ENCODE measurements around the gene PTP4A2. TPM values are rescaled to one million over a fixed set of nuclear protein-coding genes. Genes with fewer than 3 reads are reported as not detected.

Gene PTP4A2
- total RNA-seq, 6 donors from 2014 or later, result 71.6 to 279 (median 148) TPM

- DNase-seq (no peak), ATAC-seq (ENCODE audit: low FRiP score in 2 of 2) (no peak)
- no peak overlapping the region for H3K4me3 ChIP-seq
- no peak overlapping the region for H3K27ac ChIP-seq
- H3K4me1 ChIP-seq, result no peaks in the 10 kb centered on the region
- H3K27me3 ChIP-seq, result no peaks in the 10 kb centered on the region
- TF ChIP-seq EP300 (IDR thresholded peaks at IDR 0.05) (no peak), CTCF (IDR thresholded peaks at IDR 0.05) (no peak), POLR2A (IDR thresholded peaks at IDR 0.05) (no peak), POLR2AphosphoS5 (IDR thresholded peaks at IDR 0.05) (no peak)
- H3K36me3 ChIP-seq, result no peaks in the 10 kb centered on the region
- no peaks in the 10 kb centered on the region for H3K9me3 ChIP-seq
- WGBS, 2 donors, result 87 to 89% methylated on average over 7 of the region's 7 CpGs
Observed at GRCh38 chr1:31870086-31870736, 68.0 kb downstream of the PTP4A2 start.

GRCh38 chr1:31869449-31869848, 68.7 kb downstream of the PTP4A2 start:
- Histone ChIP-seq H3K9me3 (no peaks in the 10 kb centered on the region), H3K27me3 (no peaks in the 10 kb centered on the region), H3K4me1 (no peaks in the 10 kb centered on the region), H3K36me3 (no peaks in the 10 kb centered on the region), H3K27ac (no peak overlapping the region), H3K4me3 (no peak overlapping the region)
- ATAC-seq (ENCODE audit: low FRiP score in 2 of 2) (no peak), DNase-seq (no peak)
- TF ChIP-seq POLR2A (IDR thresholded peaks at IDR 0.05), result no peak
- TF ChIP-seq CTCF (IDR thresholded peaks at IDR 0.05), result no peak
- TF ChIP-seq POLR2AphosphoS5 (IDR thresholded peaks at IDR 0.05), result no peak
- TF ChIP-seq EP300 (IDR thresholded peaks at IDR 0.05), result no peak
- WGBS, 2 donors, result 72 to 78% methylated on average over 3 of the region's 3 CpGs

GRCh38 chr1:31868862-31869261, 69.3 kb downstream of the PTP4A2 start:
- H3K4me3 ChIP-seq, result no peak overlapping the region
- H3K36me3 ChIP-seq, result no peaks in the 10 kb centered on the region
- no peaks in the 10 kb centered on the region for H3K9me3 ChIP-seq
- no peak for DNase-seq
- no peaks in the 10 kb centered on the region for H3K27me3 ChIP-seq
- no peak for TF ChIP-seq CTCF (IDR thresholded peaks at IDR 0.05)
- TF ChIP-seq POLR2A (IDR thresholded peaks at IDR 0.05), result no peak
- TF ChIP-seq POLR2AphosphoS5 (IDR thresholded peaks at IDR 0.05), result no peak
- no peak for TF ChIP-seq EP300 (IDR thresholded peaks at IDR 0.05)
- no peak overlapping the region for H3K27ac ChIP-seq
- ATAC-seq (ENCODE audit: low FRiP score in 2 of 2), result no peak
- 75 to 86% methylated on average over 3 of the region's 3 CpGs for WGBS, 2 donors
- H3K4me1 ChIP-seq, result no peaks in the 10 kb centered on the region

GRCh38 chr1:31867546-31867945, 70.6 kb downstream of the PTP4A2 start:
- Histone ChIP-seq H3K27me3 (no peaks in the 10 kb centered on the region), H3K9me3 (no peaks in the 10 kb centered on the region), H3K4me3 (no peak overlapping the region), H3K4me1 (no peaks in the 10 kb centered on the region), H3K36me3 (no peaks in the 10 kb centered on the region), H3K27ac (no peak overlapping the region)
- ATAC-seq (ENCODE audit: low FRiP score in 2 of 2), result no peak
- TF ChIP-seq EP300 (IDR thresholded peaks at IDR 0.05) (no peak), POLR2A (IDR thresholded peaks at IDR 0.05) (no peak), CTCF (IDR thresholded peaks at IDR 0.05) (no peak), POLR2AphosphoS5 (IDR thresholded peaks at IDR 0.05) (no peak)
- 80 to 85% methylated on average over 7 of the region's 7 CpGs for WGBS, 2 donors
- no peak for DNase-seq

- Histone ChIP-seq H3K9me3 (no peaks in the 10 kb centered on the region), H3K36me3 (no peaks in the 10 kb centered on the region), H3K4me1 (no peaks in the 10 kb centered on the region), H3K27ac (no peak overlapping the region), H3K4me3 (no peak overlapping the region), H3K27me3 (no peaks in the 10 kb centered on the region)
- WGBS, 2 donors, result 51 to 55% methylated on average over 5 of the region's 5 CpGs
- no peak for TF ChIP-seq CTCF (IDR thresholded peaks at IDR 0.05)
- DNase-seq (no peak), ATAC-seq (ENCODE audit: low FRiP score in 2 of 2) (no peak)
Observed at GRCh38 chr1:31866450-31867032, 71.6 kb downstream of the PTP4A2 start.

Data from upper lobe of left lung (tissue), 6 donors.